Suppressor macrophage treated with lipopolysaccharide for 1 hour (primary cell): ENCODE measurements around the gene SMARCA4.

Source experiments
- DNase-seq, 3 donors: peaks; one replicate each; pipeline ENCODE4 v3.0.0-alpha.2; 2020 to 2022

Gene SMARCA4

DNA sequence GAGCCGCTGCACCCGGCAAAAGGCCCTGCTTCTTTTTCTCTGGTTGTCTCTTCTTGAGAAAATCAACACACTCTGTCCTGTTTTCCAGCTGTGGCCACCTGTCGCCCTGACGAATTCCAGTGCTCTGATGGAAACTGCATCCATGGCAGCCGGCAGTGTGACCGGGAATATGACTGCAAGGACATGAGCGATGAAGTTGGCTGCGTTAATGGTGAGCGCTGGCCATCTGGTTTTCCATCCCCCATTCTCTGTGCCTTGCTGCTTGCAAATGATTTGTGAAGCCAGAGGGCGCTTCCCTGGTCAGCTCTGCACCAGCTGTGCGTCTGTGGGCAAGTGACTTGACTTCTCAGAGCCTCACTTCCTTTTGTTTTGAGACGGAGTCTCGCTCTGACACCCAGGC is 145.6 kb downstream of the SMARCA4 start:
- no peak for DNase-seq

GRCh38 chr19:11108746-11109145 is 147.9 kb downstream of the SMARCA4 start:
- DNase-seq: no peak

- DNase-seq: no peak
These were observed 150.4 kb downstream of the SMARCA4 start for GRCh38 chr19:11111117-11111770.

DNA sequence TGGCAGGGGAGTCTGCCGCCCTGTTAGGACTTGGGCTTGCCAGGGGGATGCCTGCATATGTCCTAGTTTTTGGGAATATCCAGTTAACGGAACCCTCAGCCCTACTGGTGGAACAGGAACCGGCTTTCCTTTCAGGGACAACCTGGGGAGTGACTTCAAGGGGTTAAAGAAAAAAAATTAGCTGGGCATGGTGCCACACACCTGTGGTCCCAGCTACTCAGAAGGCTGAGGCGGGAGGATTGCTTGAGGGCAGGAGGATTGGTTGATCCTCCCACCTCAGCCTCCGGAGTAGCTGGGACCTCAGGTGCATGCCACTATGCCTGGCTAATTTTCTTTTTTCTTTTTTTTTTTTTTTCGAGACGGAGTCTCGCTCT is 150.9 kb downstream of the SMARCA4 start:
- DNase-seq: no peak
